CD4-positive, alpha-beta memory T cell (primary cell): ENCODE results near the gene BCAM. TPM values are rescaled to one million over a fixed set of nuclear protein-coding genes. Genes with fewer than 3 reads are reported as not detected.

Experiments
- CTCF ChIA-PET: fragments of 350-600 bp; sonication (Branson Sonifier 250); formaldehyde crosslinking; loops from one replicate; lab custom pipeline; 2021; ENCODE audit warnings: inconsistent platforms; ENCODE audit not compliant: partially characterized antibody; lab: Charles Lee
- POLR2A ChIA-PET: fragments of 350-600 bp; sonication (Branson Sonifier 250); formaldehyde crosslinking; loops from one replicate; lab custom pipeline; 2021; ENCODE audit not compliant: partially characterized antibody; lab: Charles Lee
- DNase-seq, 5 donors: peaks; one replicate each; pipeline versions ENCODE4 v3.0.0 to v3.0.0-alpha.2; 2020 to 2022; ENCODE audit warnings: mixed read lengths in 1 of 5
- H3K27ac ChIP-seq: one replicate; pipeline ENCODE4 v1.7.0; 2013; ENCODE audit warnings: low read depth, low read length
- H3K27me3 ChIP-seq: 2 replicates; pipeline ENCODE4 v1.7.0; 2013; ENCODE audit warnings: mild to moderate bottlenecking, low read length, moderate library complexity; ENCODE audit not compliant: insufficient read depth
- H3K36me3 ChIP-seq: 2 replicates; pipeline ENCODE4 v1.7.0; 2013; ENCODE audit warnings: mild to moderate bottlenecking, low read length, moderate library complexity; ENCODE audit not compliant: insufficient read depth
- H3K4me1 ChIP-seq: 2 replicates; pipeline ENCODE4 v1.7.0; 2013; ENCODE audit warnings: mild to moderate bottlenecking, low read length, moderate library complexity; ENCODE audit not compliant: insufficient read depth
- H3K4me3 ChIP-seq, 2 donors: one replicate each; pipeline ENCODE4 v1.7.0; 2013; ENCODE audit warnings: low read length in 2 of 2, mild to moderate bottlenecking in 1 of 2
- H3K9me3 ChIP-seq, 2 donors: one replicate each; pipeline ENCODE4 v1.7.0; 2013; ENCODE audit warnings: low read length in 2 of 2, control low read depth in 1 of 2; ENCODE audit not compliant: control insufficient read depth in 1 of 2
- H3K27ac Mint-ChIP-seq, 7 donors: one replicate each; pipeline ENCODE4 v1.8.0; 2020 to 2021; ENCODE audit warnings: mixed read lengths in 7 of 7, mild to moderate bottlenecking in 6 of 7, inconsistent platforms in 3 of 7, moderate library complexity in 3 of 7
- H3K27me3 Mint-ChIP-seq, 2 donors: one replicate each; pipeline ENCODE4 v1.8.0; 2020 to 2021; ENCODE audit warnings: mixed read lengths in 2 of 2
- H3K36me3 Mint-ChIP-seq, 2 donors: one replicate each; pipeline ENCODE4 v1.8.0; 2020 to 2021; ENCODE audit warnings: mixed read lengths in 2 of 2, inconsistent platforms in 1 of 2, mild to moderate bottlenecking in 1 of 2
- H3K4me1 Mint-ChIP-seq, 4 donors: one replicate each; pipeline ENCODE4 v1.8.0; 2020 to 2021; ENCODE audit warnings: mixed read lengths in 4 of 4, mild to moderate bottlenecking in 1 of 4
- H3K4me3 Mint-ChIP-seq, 8 donors: one replicate each; pipeline ENCODE4 v1.8.0; 2020 to 2021; ENCODE audit warnings: mixed read lengths in 8 of 8, mild to moderate bottlenecking in 7 of 8, moderate library complexity in 6 of 8, inconsistent platforms in 3 of 8
- H3K9me3 Mint-ChIP-seq, 8 donors: one replicate each; pipeline ENCODE4 v1.8.0; 2020 to 2021; ENCODE audit warnings: mixed read lengths in 8 of 8, mild to moderate bottlenecking in 5 of 8, inconsistent platforms in 3 of 8, moderate library complexity in 1 of 8
- intact Hi-C: fragments of 100-400 bp; cut with micrococcal nuclease; formaldehyde crosslinking; loops from one replicate; pipeline ENCODE4 v1.15.1; 2023
- polyA plus RNA-seq, 2 donors: library from polyadenylated mRNA; unstranded; fragments of 300-500 nt; fragmentation: Illumina TruSeq; gene quantifications; one replicate each; pipeline ENCODE4 v1.2.3, GENCODE V29; 2021
- total RNA-seq, 2 experiments: library from RNA; stranded (reverse); gene quantifications; one replicate each; pipeline ENCODE4 v1.2.3, GENCODE V29; 2021

BCAM gene
- total and polyA plus RNA-seq, 4 experiments from 2014 or later: not detected

DNA sequence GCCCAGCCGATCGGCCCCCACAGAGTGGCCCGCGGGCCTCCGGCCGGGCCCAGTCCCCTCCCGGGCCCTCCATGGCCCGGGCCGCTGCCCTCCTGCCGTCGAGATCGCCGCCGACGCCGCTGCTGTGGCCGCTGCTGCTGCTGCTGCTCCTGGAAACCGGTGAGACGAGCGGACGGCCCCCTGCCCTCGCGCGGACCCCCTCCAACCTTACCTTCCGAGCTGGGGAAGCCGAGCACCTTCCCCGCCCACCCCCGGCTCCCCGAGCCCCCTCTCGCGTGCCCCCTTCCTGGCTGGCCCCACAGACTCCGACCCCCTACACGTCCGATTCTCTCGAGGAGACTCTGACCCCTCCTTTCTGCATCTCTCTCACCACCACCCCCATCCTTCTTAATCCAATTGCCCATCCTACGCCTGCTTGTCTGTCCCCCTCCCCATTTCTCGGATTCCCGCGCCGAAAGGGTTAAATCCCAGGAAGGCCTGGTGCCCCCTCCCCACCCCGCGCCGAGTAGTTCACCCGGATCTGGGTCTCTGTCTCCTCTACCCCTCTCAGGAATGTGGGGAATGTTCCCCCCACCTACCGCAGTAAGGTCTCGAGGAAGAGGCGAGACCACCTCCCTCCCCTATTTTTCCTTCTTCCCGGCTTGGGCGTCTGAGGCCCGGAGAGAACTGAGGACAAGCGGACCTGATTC lies 37.7 kb downstream of the BCAM start:
- Mint-ChIP-seq H3K27ac (peak overlapping the region in 6 of 7 donors; percentile 57 to 90 (median 74)), H3K4me1 (peaks cover 13 to 36% (median 24%) of the 10 kb centered on the region in 4 donors), H3K27me3 (peaks cover 5 to 7% of the 10 kb centered on the region in 2 donors), H3K4me3 (peak overlapping the region; percentile 75 to 91 (median 88)), H3K36me3 (peaks cover 0 to 2% of the 10 kb centered on the region in 2 donors), H3K9me3 (peaks cover 0 to 4% (median 0%) of the 10 kb centered on the region in 8 donors)
- H3K4me1 ChIP-seq: peaks cover 31% of the 10 kb centered on the region
- DNase-seq: no peak
- intact Hi-C loops: loop anchor here (2.0 kb wide), 1 partner anchor 44 kb away; the partner anchor contains the start of gene TOMM40
- no peaks in the 10 kb centered on the region for H3K36me3 ChIP-seq
- POLR2A ChIA-PET: no interaction called here
- H3K27me3 ChIP-seq: peaks cover 9% of the 10 kb centered on the region
- CTCF ChIA-PET: interaction anchor here (0.8 to 3.1 kb wide), 4 partner anchors 10 to 172 kb away, joined by 3 to 16 read pairs (median 4); no protein-coding TSS in a partner anchor
- peak overlapping the region in 1 of 2 donors; percentile 37 for H3K4me3 ChIP-seq
- no peaks in the 10 kb centered on the region for H3K9me3 ChIP-seq
- peak overlapping the region; percentile 14 for H3K27ac ChIP-seq

GRCh38 chr19:44847144-44848035 lies 38.5 kb downstream of the BCAM start:
- Mint-ChIP-seq H3K4me1 (peaks cover 13 to 36% (median 24%) of the 10 kb centered on the region in 4 donors), H3K4me3 (peak overlapping the region; percentile 75 to 91 (median 88)), H3K27me3 (peaks cover 5 to 7% of the 10 kb centered on the region in 2 donors), H3K9me3 (peaks cover 0 to 4% (median 0%) of the 10 kb centered on the region in 8 donors), H3K36me3 (peaks cover 0 to 2% of the 10 kb centered on the region in 2 donors), H3K27ac (peak overlapping the region in 6 of 7 donors; percentile 38 to 90 (median 78))
- intact Hi-C loops: loop anchor here (2.0 kb wide), 1 partner anchor 43 kb away; the partner anchor contains the start of gene TOMM40
- H3K4me3 ChIP-seq: peak overlapping the region in 1 of 2 donors; percentile 37
- no peaks in the 10 kb centered on the region for H3K9me3 ChIP-seq
- H3K36me3 ChIP-seq: no peaks in the 10 kb centered on the region
- DNase-seq: no peak
- POLR2A ChIA-PET: no interaction called here
- H3K4me1 ChIP-seq: peaks cover 31% of the 10 kb centered on the region
- no peak overlapping the region for H3K27ac ChIP-seq
- H3K27me3 ChIP-seq: peaks cover 9% of the 10 kb centered on the region
- CTCF ChIA-PET: interaction anchor here (0.8 to 3.1 kb wide), 2 partner anchors 51 to 64 kb away, joined by 3 to 16 read pairs; no protein-coding TSS in a partner anchor

GRCh38 chr19:44848036-44848811 lies 39.3 kb downstream of the BCAM start:
- POLR2A ChIA-PET: no interaction called here
- Mint-ChIP-seq H3K27me3 (peaks cover 5 to 7% of the 10 kb centered on the region in 2 donors), H3K27ac (peak overlapping the region in 2 of 7 donors; percentile 53 to 78), H3K4me1 (peaks cover 13 to 36% (median 24%) of the 10 kb centered on the region in 4 donors), H3K4me3 (peak overlapping the region; percentile 26 to 91 (median 57)), H3K9me3 (peaks cover 0 to 4% (median 0%) of the 10 kb centered on the region in 8 donors), H3K36me3 (peaks cover 0 to 2% of the 10 kb centered on the region in 2 donors)
- H3K9me3 ChIP-seq: no peaks in the 10 kb centered on the region
- H3K4me3 ChIP-seq: no peak overlapping the region
- CTCF ChIA-PET: interaction anchor here (3.1 kb wide), 1 partner anchor 64 kb away, joined by 16 read pairs; no protein-coding TSS in a partner anchor
- H3K4me1 ChIP-seq: peaks cover 31% of the 10 kb centered on the region
- intact Hi-C loops: no loop called here
- H3K27ac ChIP-seq: no peak overlapping the region
- no peak for DNase-seq
- peaks cover 9% of the 10 kb centered on the region for H3K27me3 ChIP-seq
- H3K36me3 ChIP-seq: no peaks in the 10 kb centered on the region

DNA sequence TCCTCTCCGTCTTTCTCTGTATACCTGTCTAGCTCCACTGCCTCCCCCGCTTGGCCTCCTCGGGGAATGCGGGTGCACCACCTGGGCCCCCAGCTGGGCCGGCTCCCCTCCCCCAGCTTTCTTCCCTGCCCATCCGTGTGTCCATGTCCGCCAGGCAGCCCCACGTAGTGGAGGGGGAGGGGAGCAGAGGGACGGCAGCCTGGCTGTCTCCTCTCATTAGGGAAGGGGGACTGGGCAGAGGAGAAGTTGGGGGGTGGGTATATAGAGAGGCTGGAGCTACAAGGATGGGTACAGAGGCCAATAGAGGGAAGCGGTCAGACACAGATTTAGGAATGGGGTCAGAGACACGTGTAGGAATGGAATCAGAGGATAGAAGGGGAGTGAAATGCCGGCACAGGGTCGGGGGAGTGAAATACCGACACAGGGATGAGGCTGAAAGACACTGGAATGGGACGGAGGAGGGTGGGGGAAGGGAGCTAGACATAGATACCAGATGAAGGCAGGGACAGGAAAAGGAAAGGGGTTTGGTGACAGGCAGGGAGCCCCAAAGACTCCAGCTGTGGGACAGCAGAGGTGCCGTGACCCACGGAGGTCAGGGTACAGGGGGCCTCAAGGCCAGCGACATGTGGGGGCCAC lies 40.0 kb downstream of the BCAM start:
- no peak overlapping the region for H3K27ac ChIP-seq
- H3K9me3 ChIP-seq: no peaks in the 10 kb centered on the region
- no peak for DNase-seq
- Mint-ChIP-seq H3K9me3 (peaks cover 0 to 4% (median 0%) of the 10 kb centered on the region in 8 donors), H3K27ac (peak overlapping the region in 4 of 7 donors; percentile 53 to 78 (median 72)), H3K4me1 (peaks cover 13 to 36% (median 25%) of the 10 kb centered on the region in 4 donors), H3K27me3 (peaks cover 5 to 7% of the 10 kb centered on the region in 2 donors), H3K4me3 (peak overlapping the region in 3 of 8 donors; percentile 26 to 39 (median 33)), H3K36me3 (peaks cover 0 to 2% of the 10 kb centered on the region in 2 donors)
- peaks cover 9% of the 10 kb centered on the region for H3K27me3 ChIP-seq
- peaks cover 31% of the 10 kb centered on the region for H3K4me1 ChIP-seq
- intact Hi-C loops: no loop called here
- POLR2A ChIA-PET: no interaction called here
- CTCF ChIA-PET: no interaction called here
- no peaks in the 10 kb centered on the region for H3K36me3 ChIP-seq
- no peak overlapping the region for H3K4me3 ChIP-seq

GRCh38 chr19:44850641-44851109 lies 41.8 kb downstream of the BCAM start:
- H3K27ac Mint-ChIP-seq: no peak overlapping the region
- CTCF ChIA-PET: no interaction called here
- no peak for DNase-seq
- no peaks in the 10 kb centered on the region for H3K9me3 ChIP-seq
- H3K4me3 ChIP-seq: no peak overlapping the region
- no peak overlapping the region for H3K4me3 Mint-ChIP-seq
- POLR2A ChIA-PET: no interaction called here
- no peak overlapping the region for H3K27ac ChIP-seq
- intact Hi-C loops: no loop called here
- H3K9me3 Mint-ChIP-seq: peaks cover 0 to under 1% (median 0%) of the 10 kb centered on the region in 8 donors
- peaks cover 5 to 26% (median 16%) of the 10 kb centered on the region in 4 donors for H3K4me1 Mint-ChIP-seq
- peaks cover 2 to 6% of the 10 kb centered on the region in 2 donors for H3K27me3 Mint-ChIP-seq
- peaks cover 18% of the 10 kb centered on the region for H3K4me1 ChIP-seq
- H3K36me3 Mint-ChIP-seq: peaks cover 0 to under 1% of the 10 kb centered on the region in 2 donors
- H3K27me3 ChIP-seq: peaks cover 9% of the 10 kb centered on the region
- H3K36me3 ChIP-seq: no peaks in the 10 kb centered on the region

DNA sequence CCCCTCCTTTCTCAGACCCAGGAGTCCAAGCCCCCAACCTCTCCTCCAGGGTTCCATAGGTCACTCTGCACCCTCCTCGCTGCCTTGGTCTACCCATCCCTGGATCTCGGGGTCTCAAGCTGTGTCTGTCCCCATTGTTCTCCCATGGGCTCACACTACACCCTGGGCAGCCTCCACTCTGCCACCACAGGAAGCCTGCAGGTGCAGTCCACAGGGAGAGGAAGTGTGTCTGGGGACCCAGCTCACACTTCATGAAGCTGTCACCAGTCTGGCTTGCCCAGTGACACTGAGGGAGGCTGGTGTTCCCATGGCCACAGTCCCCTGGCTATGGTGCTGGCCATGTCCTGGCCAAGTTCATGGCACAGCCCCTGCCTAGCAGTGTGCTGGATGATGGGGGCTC lies 42.5 kb downstream of the BCAM start:
- DNase-seq: no peak
- ChIA-PET CTCF (no interaction called here), POLR2A (no interaction called here)
- Mint-ChIP-seq H3K27ac (peak overlapping the region in 1 of 7 donors; percentile 27), H3K27me3 (peaks cover 4 to 6% of the 10 kb centered on the region in 2 donors), H3K4me3 (no peak overlapping the region), H3K36me3 (no peaks in the 10 kb centered on the region), H3K4me1 (peaks cover 6 to 25% (median 15%) of the 10 kb centered on the region in 4 donors), H3K9me3 (no peaks in the 10 kb centered on the region)
- H3K27ac ChIP-seq: no peak overlapping the region
- H3K36me3 ChIP-seq: no peaks in the 10 kb centered on the region
- peaks cover 14% of the 10 kb centered on the region for H3K4me1 ChIP-seq
- H3K27me3 ChIP-seq: peaks cover 9% of the 10 kb centered on the region
- intact Hi-C loops: no loop called here
- no peak overlapping the region for H3K4me3 ChIP-seq
- H3K9me3 ChIP-seq: no peaks in the 10 kb centered on the region
